ENCODE measurements around the gene ZC2HC1C. TPM values are rescaled to one million over a fixed set of nuclear protein-coding genes. Genes with fewer than 3 reads are reported as not detected.

Gene ZC2HC1C
- total RNA-seq: 0.24 and 0.64 TPM in 2 replicates

GRCh38 chr14:75069121-75069810 lies at the start of gene ZC2HC1C:
Gene ZC2HC1C (plus strand): TSS chr14:75069641. CDS start chr14:75070574, 933 bp downstream.

GRCh38 chr14:75050852-75051555 lies 18.4 kb upstream of the ZC2HC1C start, which contains the start of gene MLH3:
Gene MLH3 (minus strand): TSS chr14:75051467. CDS start chr14:75049655, 1,812 bp downstream.

GRCh38 chr14:75063491-75064204 lies 5.8 kb upstream of the ZC2HC1C start, which contains the start of gene ACYP1:
Gene ACYP1 (minus strand): TSS chr14:75064024. CDS start chr14:75063553, 471 bp downstream.

GRCh38 chr14:75126679-75127473 lies 57.4 kb downstream of the ZC2HC1C start, which contains the start of gene NEK9:
Gene NEK9 (minus strand): TSS chr14:75127048. CDS start chr14:75126921, 127 bp downstream.

Other genes with a start within 250 kb of the ZC2HC1C start
- gene PROX2, start 193.5 kb upstream of the ZC2HC1C start, total RNA-seq: under 0.01 TPM in 1 of 2 replicates, not detected in the other
- gene DLST, start 187.7 kb upstream of the ZC2HC1C start, total RNA-seq: 63.6 and 71.6 TPM in 2 replicates
- gene RPS6KL1, start 146.4 kb upstream of the ZC2HC1C start, total RNA-seq: 1.7 and 2.4 TPM in 2 replicates
- gene PGF, start 114.0 kb upstream of the ZC2HC1C start, total RNA-seq: 48.4 and 142 TPM in 2 replicates
- 42.4 and 57.1 TPM in 2 replicates for gene EIF2B2, start 66.7 kb upstream of the ZC2HC1C start, total RNA-seq
- gene MLH3, start 18.2 kb upstream of the ZC2HC1C start, total RNA-seq: 10.6 and 26.4 TPM in 2 replicates
- gene ACYP1, start 5.6 kb upstream of the ZC2HC1C start, total RNA-seq: 3.4 and 4.3 TPM in 2 replicates
- 28.7 and 38.4 TPM in 2 replicates for gene NEK9, start 57.4 kb downstream of the ZC2HC1C start, total RNA-seq
- 266 and 493 TPM in 2 replicates for gene TMED10, start 107.0 kb downstream of the ZC2HC1C start, total RNA-seq
- 105 and 190 TPM in 2 replicates for gene FOS, start 209.2 kb downstream of the ZC2HC1C start, total RNA-seq